Esophagus muscularis mucosa (tissue), 4 donors: Measurements from ENCODE around the gene FADS2. TPM values are rescaled to one million over a fixed set of nuclear protein-coding genes. Genes with fewer than 3 reads are reported as not detected.

Source experiments
- DNase-seq: peaks from one replicate; pipeline ENCODE4 v3.0.0-alpha.2; 2017; ENCODE audit errors: extremely low spot score
- H3K27ac ChIP-seq, 4 donors: fragments of 200-600 bp; sonication (generic); replicated peaks in 1 of 4; 1 replicate in 3 of 4; 2 replicates in 1 of 4; pipeline ENCODE4 v1.5.1; 2016 to 2019; ENCODE audit warnings: mild to moderate bottlenecking in 1 of 4
- H3K27me3 ChIP-seq, 4 donors: fragments of 200-600 bp; sonication (generic); one replicate each; pipeline versions ENCODE4 v1.5.1 to v1.6.0; 2016 to 2019
- H3K36me3 ChIP-seq, 4 donors: fragments of 200-600 bp; sonication (generic); one replicate each; pipeline ENCODE4 v1.5.1; 2016 to 2019
- H3K4me1 ChIP-seq, 4 donors: fragments of 200-600 bp; sonication (generic); one replicate each; pipeline ENCODE4 v1.5.1; 2016 to 2019
- H3K4me3 ChIP-seq, 4 donors: fragments of 200-600 bp; sonication (generic); 1 replicate in 2 of 4; 2 replicates in 2 of 4; pipeline ENCODE4 v1.5.1; 2016 to 2019; ENCODE audit warnings: mild to moderate bottlenecking in 4 of 4, moderate library complexity in 1 of 4
- H3K9me3 ChIP-seq, 4 donors: fragments of 200-600 bp; sonication (generic); 1 replicate in 3 of 4; 2 replicates in 1 of 4; pipeline ENCODE4 v1.5.1; 2016 to 2019
- CTCF ChIP-seq, 3 experiments: fragments of 200-600 bp in 2 of 3; fragments of 450-650 bp in 1 of 3; sonication (generic) in 2 of 3; IDR thresholded peaks; one replicate each; pipeline ENCODE4 v1.5.1; 2017 to 2019; ENCODE audit warnings: antibody characterized with exemption in 3 of 3, mild to moderate bottlenecking in 2 of 3, moderate library complexity in 1 of 3
- EP300 ChIP-seq: sonication (generic); formaldehyde crosslinking; IDR thresholded peaks from one replicate; pipeline ENCODE4 v1.6.1; 2017; ENCODE audit warnings: antibody characterized with exemption
- POLR2A ChIP-seq: fragments of 450-650 bp; IDR thresholded peaks from one replicate; pipeline ENCODE4 v1.6.1; 2017; ENCODE audit warnings: antibody characterized with exemption, moderate library complexity, mild to moderate bottlenecking, low read depth
- POLR2AphosphoS5 ChIP-seq, 2 donors: sonication (generic); formaldehyde crosslinking; IDR thresholded peaks; one replicate each; pipeline ENCODE4 v1.6.1; 2017; ENCODE audit warnings: antibody characterized with exemption in 2 of 2
- WGBS: methylation state at CpG from one replicate; pipeline ENCODE4 v1.1.5; 2018; 5-methylcytosine and 5-hydroxymethylcytosine counted together
- intact Hi-C: fragments of 100-400 bp; cut with DNase I; formaldehyde crosslinking; loops from one replicate; pipeline ENCODE4 v1.15.1; 2023
- total RNA-seq, 4 donors: library from RNA; depleted of rRNA; stranded (reverse); fragments of >200 nt; gene quantifications; one replicate each; pipeline versions ENCODE4 v1.1.0 to v1.2.1, GENCODE V29; 2016

The FADS2 gene
- total RNA-seq, 4 donors from 2014 or later = 15.9 to 32.8 (median 28.0) TPM

GRCh38 chr11:61893981-61894380 lies 65.9 kb downstream of the FADS2 start:
- Histone ChIP-seq H3K36me3 (peaks cover 0 to 29% (median 0%) of the 10 kb centered on the region in 4 donors), H3K4me1 (peaks cover 22 to 43% (median 37%) of the 10 kb centered on the region in 4 donors), H3K27ac (peak overlapping the region; percentile 33 to 95 (median 72)), H3K9me3 (no peaks in the 10 kb centered on the region), H3K27me3 (no peaks in the 10 kb centered on the region), H3K4me3 (no peak overlapping the region)
- TF ChIP-seq CTCF (IDR thresholded peaks at IDR 0.05) (no peak), POLR2AphosphoS5 (IDR thresholded peaks at IDR 0.05) (no peak), POLR2A (no peak), EP300 (no peak)
- 50% methylated on average over 5 of the region's 5 CpGs for WGBS
- DNase-seq = no peak
- intact Hi-C loops = loop anchor here (5.0 kb wide), 1 partner anchor 73 kb away; the partner anchor contains the start of gene FTH1

- H3K36me3 ChIP-seq = peaks cover 0 to 35% (median 2%) of the 10 kb centered on the region in 4 donors
- no peak overlapping the region for H3K4me3 ChIP-seq
- H3K27ac ChIP-seq = peak overlapping the region in 2 of 4 donors; percentile 33 to 50
- TF ChIP-seq CTCF (IDR thresholded peaks at IDR 0.05) (no peak), POLR2A (no peak), EP300 (no peak), POLR2AphosphoS5 (IDR thresholded peaks at IDR 0.05) (no peak)
- intact Hi-C loops = loop anchor here (5.0 kb wide), 1 partner anchor 212 kb away; no protein-coding TSS in a partner anchor
- no peaks in the 10 kb centered on the region for H3K27me3 ChIP-seq
- no peak for DNase-seq
- 82% methylated on average over 17 of the region's 17 CpGs for WGBS
- peaks cover 15 to 41% (median 36%) of the 10 kb centered on the region in 4 donors for H3K4me1 ChIP-seq
- no peaks in the 10 kb centered on the region for H3K9me3 ChIP-seq
These were observed 67.1 kb downstream of the FADS2 start for GRCh38 chr11:61895046-61895717.

GRCh38 chr11:61895718-61896059 lies 67.6 kb downstream of the FADS2 start:
- Histone ChIP-seq H3K27ac (no peak overlapping the region), H3K4me3 (no peak overlapping the region), H3K36me3 (peaks cover 0 to 39% (median 5%) of the 10 kb centered on the region in 4 donors), H3K27me3 (no peaks in the 10 kb centered on the region), H3K4me1 (peaks cover 11 to 36% (median 31%) of the 10 kb centered on the region in 4 donors), H3K9me3 (no peaks in the 10 kb centered on the region)
- 72% methylated on average over 4 of the region's 4 CpGs for WGBS
- no peak for TF ChIP-seq CTCF (IDR thresholded peaks at IDR 0.05)
- no peak for TF ChIP-seq POLR2A
- TF ChIP-seq POLR2AphosphoS5 (IDR thresholded peaks at IDR 0.05) = no peak
- no peak for TF ChIP-seq EP300
- intact Hi-C loops = loop anchor here (5.0 kb wide), 1 partner anchor 212 kb away; no protein-coding TSS in a partner anchor
- DNase-seq = no peak

- intact Hi-C loops = loop anchor here (5.0 kb wide), 1 partner anchor 210 kb away; no protein-coding TSS in a partner anchor
- DNase-seq = no peak
- peaks cover 9 to 31% (median 24%) of the 10 kb centered on the region in 4 donors for H3K4me1 ChIP-seq
- H3K36me3 ChIP-seq = peaks cover 0 to 50% (median 8%) of the 10 kb centered on the region in 4 donors
- TF ChIP-seq POLR2A (no peak), EP300 (no peak), POLR2AphosphoS5 (IDR thresholded peaks at IDR 0.05) (no peak)
- no peaks in the 10 kb centered on the region for H3K9me3 ChIP-seq
- peak overlapping the region in 2 of 4 donors; percentile 45 to 67 for H3K27ac ChIP-seq
- H3K27me3 ChIP-seq = no peaks in the 10 kb centered on the region
- WGBS = 85% methylated on average over 14 of the region's 15 CpGs
- H3K4me3 ChIP-seq = no peak overlapping the region
These were observed 68.7 kb downstream of the FADS2 start for GRCh38 chr11:61896665-61897386.
